IPS-20b (cell line): ENCODE data around the gene LRRC47.

ENCODE experiments used
- H3K27ac ChIP-seq: one replicate; pipeline ENCODE4 v1.5.1; 2013; ENCODE audit warnings: low read length
- H3K27me3 ChIP-seq: 2 replicates; pipeline ENCODE4 v1.6.1; 2013; ENCODE audit warnings: mild to moderate bottlenecking, low read length, inconsistent platforms; ENCODE audit not compliant: insufficient read depth
- H3K36me3 ChIP-seq: 2 replicates; pipeline ENCODE4 v1.6.1; 2013; ENCODE audit warnings: low read depth, mild to moderate bottlenecking, inconsistent platforms, low read length, moderate library complexity; ENCODE audit not compliant: insufficient read depth
- H3K4me1 ChIP-seq: 2 replicates; pipeline ENCODE4 v1.6.1; 2013; ENCODE audit warnings: mild to moderate bottlenecking, control low read depth, inconsistent platforms, low read length, moderate library complexity; ENCODE audit not compliant: insufficient read depth
- H3K4me3 ChIP-seq: 2 replicates; pipeline ENCODE4 v1.5.1; 2013; ENCODE audit warnings: mild to moderate bottlenecking, low read length, inconsistent platforms
- H3K9ac ChIP-seq: 2 replicates; pipeline ENCODE4 v1.6.1; 2013; ENCODE audit warnings: low read depth, mild to moderate bottlenecking, inconsistent platforms, low read length, moderate library complexity
- H3K9me3 ChIP-seq: 2 replicates; pipeline ENCODE4 v1.6.1; 2013; ENCODE audit warnings: mild to moderate bottlenecking, low read depth, low read length, inconsistent platforms; ENCODE audit not compliant: insufficient read depth

The LRRC47 gene

GRCh38 chr1:3790952-3791351 is 5.3 kb downstream of the LRRC47 start:
- peaks cover 24% of the 10 kb centered on the region for H3K4me1 ChIP-seq
- H3K36me3 ChIP-seq: peaks cover 29% of the 10 kb centered on the region
- no peaks in the 10 kb centered on the region for H3K9me3 ChIP-seq
- no peak overlapping the region for H3K4me3 ChIP-seq
- H3K27ac ChIP-seq: no peak overlapping the region
- H3K9ac ChIP-seq: no peak overlapping the region; the same call in 1 of the 2 replicates
- H3K27me3 ChIP-seq: no peaks in the 10 kb centered on the region

- H3K4me3 ChIP-seq: no peak overlapping the region
- H3K27ac ChIP-seq: no peak overlapping the region
- no peaks in the 10 kb centered on the region for H3K27me3 ChIP-seq
- H3K36me3 ChIP-seq: peaks cover 29% of the 10 kb centered on the region
- H3K9ac ChIP-seq: no peak overlapping the region
- no peaks in the 10 kb centered on the region for H3K9me3 ChIP-seq
- H3K4me1 ChIP-seq: peaks cover 24% of the 10 kb centered on the region
These were observed 5.8 kb downstream of the LRRC47 start for GRCh38 chr1:3790500-3790923.

GRCh38 chr1:3789421-3790300 is 6.6 kb downstream of the LRRC47 start:
- Histone ChIP-seq H3K9me3 (no peaks in the 10 kb centered on the region), H3K4me3 (no peak overlapping the region), H3K27me3 (no peaks in the 10 kb centered on the region), H3K9ac (no peak overlapping the region), H3K36me3 (peaks cover 35% of the 10 kb centered on the region), H3K27ac (peak overlapping the region; percentile 2), H3K4me1 (peaks cover 19% of the 10 kb centered on the region)

- Histone ChIP-seq H3K4me3 (no peak overlapping the region), H3K27me3 (no peaks in the 10 kb centered on the region), H3K4me1 (peaks cover 16% of the 10 kb centered on the region), H3K9me3 (no peaks in the 10 kb centered on the region), H3K36me3 (peaks cover 43% of the 10 kb centered on the region), H3K9ac (no peak overlapping the region), H3K27ac (peak overlapping the region; percentile 2)
These were observed 7.4 kb downstream of the LRRC47 start for GRCh38 chr1:3788756-3789420.

GRCh38 chr1:3787745-3788605 is 8.3 kb downstream of the LRRC47 start:
- H3K4me3 ChIP-seq: no peak overlapping the region
- H3K9ac ChIP-seq: no peak overlapping the region
- H3K9me3 ChIP-seq: no peaks in the 10 kb centered on the region
- no peak overlapping the region for H3K27ac ChIP-seq
- peaks cover 14% of the 10 kb centered on the region for H3K4me1 ChIP-seq
- H3K36me3 ChIP-seq: peaks cover 52% of the 10 kb centered on the region
- H3K27me3 ChIP-seq: no peaks in the 10 kb centered on the region

GRCh38 chr1:3787349-3787715 is 9.0 kb downstream of the LRRC47 start:
- Histone ChIP-seq H3K36me3 (peaks cover 55% of the 10 kb centered on the region), H3K9ac (no peak overlapping the region), H3K4me3 (no peak overlapping the region), H3K4me1 (peaks cover 10% of the 10 kb centered on the region; the same call in 1 of the 2 replicates), H3K27ac (no peak overlapping the region), H3K9me3 (no peaks in the 10 kb centered on the region), H3K27me3 (no peaks in the 10 kb centered on the region)

GRCh38 chr1:3786468-3787348 is 9.6 kb downstream of the LRRC47 start:
- no peaks in the 10 kb centered on the region for H3K27me3 ChIP-seq
- no peak overlapping the region for H3K4me3 ChIP-seq
- H3K4me1 ChIP-seq: peaks cover 6% of the 10 kb centered on the region; the same call in 1 of the 2 replicates
- no peaks in the 10 kb centered on the region for H3K9me3 ChIP-seq
- peaks cover 62% of the 10 kb centered on the region for H3K36me3 ChIP-seq
- H3K27ac ChIP-seq: no peak overlapping the region
- no peak overlapping the region for H3K9ac ChIP-seq

- Histone ChIP-seq H3K27me3 (no peaks in the 10 kb centered on the region), H3K36me3 (peaks cover 73% of the 10 kb centered on the region), H3K4me1 (peaks cover 6% of the 10 kb centered on the region; the same call in 1 of the 2 replicates), H3K9me3 (no peaks in the 10 kb centered on the region), H3K27ac (no peak overlapping the region), H3K4me3 (no peak overlapping the region), H3K9ac (no peak overlapping the region)
These were observed 10.7 kb downstream of the LRRC47 start for GRCh38 chr1:3785456-3786157.

- peaks cover 78% of the 10 kb centered on the region for H3K36me3 ChIP-seq
- H3K4me3 ChIP-seq: no peak overlapping the region
- H3K9me3 ChIP-seq: no peaks in the 10 kb centered on the region
- H3K27me3 ChIP-seq: no peaks in the 10 kb centered on the region
- H3K27ac ChIP-seq: no peak overlapping the region
- no peak overlapping the region for H3K9ac ChIP-seq
- 0 out of 2 replicates have a peak, but pooled peaks cover 6% of the 10 kb centered on the region for H3K4me1 ChIP-seq
These were observed 11.3 kb downstream of the LRRC47 start for GRCh38 chr1:3785045-3785444.

- no peaks in the 10 kb centered on the region for H3K27me3 ChIP-seq
- no peak overlapping the region for H3K9ac ChIP-seq
- peaks cover 88% of the 10 kb centered on the region for H3K36me3 ChIP-seq
- no peaks in the 10 kb centered on the region for H3K4me1 ChIP-seq
- no peak overlapping the region for H3K27ac ChIP-seq
- no peak overlapping the region for H3K4me3 ChIP-seq
- H3K9me3 ChIP-seq: no peaks in the 10 kb centered on the region
These were observed 12.4 kb downstream of the LRRC47 start for GRCh38 chr1:3783651-3784474.
